Effector CD4-positive, alpha-beta T cell (primary cell): ENCODE data around the gene MYO1D.

ENCODE experiments used
- DNase-seq: peaks from one replicate; pipeline ENCODE4 v3.0.0-alpha.2; 2020

The MYO1D gene

DNA sequence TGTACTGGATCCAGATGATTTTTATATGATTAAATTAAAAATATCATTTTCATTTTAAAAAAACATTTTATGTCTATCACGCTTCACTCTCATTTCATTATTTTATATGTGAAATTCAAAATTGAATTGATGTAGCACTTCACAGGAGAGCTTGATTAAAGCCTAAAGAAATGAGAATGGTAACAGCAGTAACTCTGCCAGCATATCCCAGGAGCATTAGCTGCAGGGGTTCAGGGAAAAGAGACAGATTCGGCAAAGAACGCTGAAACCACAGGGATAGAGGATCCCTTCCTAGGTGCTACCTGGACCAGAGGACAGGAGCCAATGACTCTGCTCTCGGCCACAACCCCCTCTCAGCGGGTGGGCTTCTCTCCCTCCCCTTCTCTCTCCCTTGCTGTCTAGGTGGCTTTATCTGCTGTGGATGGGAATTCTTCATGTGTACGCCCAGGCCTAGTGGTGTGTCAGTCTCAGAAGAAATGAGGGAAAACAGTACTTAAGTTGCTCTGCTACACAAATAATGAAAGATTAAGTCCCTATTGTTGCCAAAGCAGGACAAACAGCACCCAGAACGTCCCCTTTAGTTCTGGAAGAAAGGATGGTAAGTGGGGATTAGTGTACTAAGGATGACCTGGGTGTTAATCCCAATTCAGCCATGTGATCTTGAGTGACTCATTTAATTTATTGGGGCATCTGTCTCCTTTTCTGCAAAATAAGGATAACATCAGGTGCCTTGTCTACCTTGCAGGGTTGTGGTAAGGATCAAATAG, 266.9 kb downstream of the MYO1D start:
- no peak for DNase-seq

- peak; percentile 50 for DNase-seq
Observed at GRCh38 chr17:32609085-32609484, 267.8 kb downstream of the MYO1D start.

GRCh38 chr17:32608267-32608666, 268.7 kb downstream of the MYO1D start:
- DNase-seq = no peak

DNA sequence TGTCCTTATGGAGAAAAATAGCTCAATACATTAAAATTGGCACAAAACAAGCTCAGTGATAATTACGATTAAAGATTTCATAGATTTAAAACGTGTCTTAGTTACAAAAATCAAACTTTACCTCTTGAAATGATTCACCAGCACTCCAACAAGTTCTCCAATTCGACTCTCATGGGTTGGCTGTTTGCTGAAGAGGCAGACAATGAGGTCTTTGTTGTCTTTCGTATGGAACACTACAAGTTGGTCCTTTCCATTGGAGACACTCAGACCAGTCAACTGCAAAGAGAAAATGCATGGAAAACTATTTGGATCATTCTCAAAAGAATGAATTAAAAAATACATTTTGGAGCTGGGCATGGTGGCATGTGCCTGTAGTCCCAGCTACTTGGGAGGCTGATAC, 272.0 kb downstream of the MYO1D start:
- no peak for DNase-seq

DNA sequence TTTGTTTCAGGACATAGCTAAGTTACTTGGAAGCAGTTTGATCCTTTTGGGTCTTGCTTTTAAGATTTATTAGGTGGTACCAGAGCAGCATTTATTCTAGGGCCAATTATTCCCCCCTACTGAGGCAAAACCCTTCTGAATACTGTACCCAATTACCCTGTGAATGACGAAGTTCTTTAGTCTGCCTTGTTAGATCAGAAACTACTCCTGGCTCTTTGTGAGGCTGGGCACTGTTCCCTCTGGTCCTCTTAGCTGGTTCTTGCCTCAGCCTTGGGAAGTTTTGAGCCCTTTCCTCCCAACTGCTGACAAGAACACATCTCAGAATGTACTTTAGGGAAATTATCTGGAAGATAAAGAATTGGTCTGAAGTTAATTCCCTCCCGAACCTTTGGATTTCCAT, 274.5 kb downstream of the MYO1D start:
- DNase-seq = no peak

DNA sequence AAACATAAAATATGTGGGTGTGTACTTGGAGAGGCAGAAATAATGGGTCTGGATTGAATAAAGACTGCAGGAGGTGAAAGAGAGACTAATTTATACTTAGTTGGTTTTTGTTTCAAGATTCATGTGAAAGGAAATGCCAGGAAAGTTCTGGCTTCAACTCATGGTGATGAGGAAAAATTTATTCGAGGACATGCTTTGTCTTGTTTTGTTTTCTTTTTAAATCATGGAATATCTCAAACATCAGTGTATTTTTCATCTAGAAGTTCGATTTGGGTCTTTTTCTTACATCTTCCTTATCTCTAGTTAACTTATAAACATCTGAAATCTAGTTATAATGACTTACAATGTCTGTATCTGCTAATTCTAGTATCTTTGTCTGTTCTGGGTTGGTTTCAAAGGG, 275.1 kb downstream of the MYO1D start:
- DNase-seq = no peak

DNA sequence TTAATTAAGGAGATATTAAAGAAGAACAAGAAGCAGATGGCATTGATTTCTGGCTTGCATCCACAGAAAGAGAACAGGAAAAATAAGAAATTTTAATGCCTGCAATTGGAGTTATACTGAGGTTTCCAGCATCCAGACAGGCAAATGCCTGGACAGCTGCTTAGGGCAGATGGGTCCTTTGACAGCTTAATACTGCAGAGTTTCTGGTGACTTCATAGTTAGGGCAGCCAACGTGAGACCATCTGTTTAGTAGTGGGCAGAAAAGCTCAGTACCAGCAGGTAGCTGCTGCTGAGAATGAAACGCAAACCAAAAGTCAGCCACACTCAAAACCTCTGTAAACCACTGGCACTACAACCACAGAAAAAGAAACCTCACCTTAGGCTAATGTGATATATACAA, 280.3 kb downstream of the MYO1D start:
- no peak for DNase-seq

DNA sequence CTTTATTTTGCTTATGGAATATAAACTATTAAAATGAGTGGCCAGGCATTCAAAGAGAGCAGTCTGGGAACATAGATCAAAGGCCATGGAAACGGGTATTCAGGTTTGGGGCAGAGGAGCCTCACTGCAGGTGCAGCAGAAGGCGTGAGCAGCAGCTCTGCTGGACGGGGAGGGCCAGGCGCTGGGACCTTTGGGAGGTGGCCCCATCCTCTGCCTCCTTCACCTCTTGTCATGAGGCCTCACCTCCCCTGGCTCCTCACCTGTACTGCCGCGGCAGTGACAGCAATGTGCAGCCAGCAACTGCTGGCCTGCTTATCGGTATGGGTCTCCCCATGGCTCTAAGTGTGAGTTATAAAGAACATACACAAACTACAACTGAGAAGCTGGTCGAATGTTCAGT, 280.7 kb downstream of the MYO1D start:
- DNase-seq = no peak

DNA sequence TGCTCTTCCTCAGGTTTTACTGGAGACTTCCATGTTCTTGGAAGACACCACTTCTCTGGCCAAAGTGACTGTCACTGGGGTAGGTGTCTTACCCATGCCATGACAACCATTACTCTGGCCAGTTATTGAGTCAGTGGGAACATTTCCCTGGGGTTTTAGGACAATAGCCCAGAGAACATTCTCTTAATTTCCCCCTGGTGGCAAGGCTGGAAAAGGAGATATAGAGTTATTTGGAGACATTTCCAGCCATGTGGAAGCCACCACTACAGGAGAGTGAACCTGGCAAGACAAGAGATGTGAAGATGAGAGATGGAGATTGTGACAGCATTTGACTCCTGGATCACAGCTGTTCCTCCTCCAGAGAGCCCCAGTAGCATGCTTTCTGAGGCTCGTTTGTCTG, 283.9 kb downstream of the MYO1D start:
- no peak for DNase-seq

GRCh38 chr17:32591405-32591804, 285.5 kb downstream of the MYO1D start:
- no peak for DNase-seq

DNA sequence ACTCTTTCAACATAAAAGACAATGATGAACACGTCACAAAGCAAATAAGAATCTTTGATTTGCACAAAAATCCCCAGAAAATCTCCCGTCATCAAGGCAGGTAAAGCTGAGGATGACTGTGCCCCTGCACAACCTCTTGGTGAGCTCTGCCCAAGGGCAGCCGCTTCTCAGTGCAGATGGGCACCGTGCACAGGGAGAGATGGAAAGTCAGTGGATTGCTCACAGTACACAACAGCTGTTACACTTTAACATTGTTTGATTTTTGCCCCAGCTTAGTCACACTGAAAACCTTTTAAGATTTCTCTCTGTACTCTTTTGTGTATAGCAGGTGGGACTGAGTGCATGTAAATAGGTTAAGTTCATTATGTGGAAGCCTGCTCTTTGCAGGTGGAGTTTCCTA, 285.9 kb downstream of the MYO1D start:
- DNase-seq = no peak

- DNase-seq = no peak
Observed at GRCh38 chr17:32588982-32589381, 287.9 kb downstream of the MYO1D start.

GRCh38 chr17:32588135-32588534, 288.8 kb downstream of the MYO1D start:
- no peak for DNase-seq

GRCh38 chr17:32586666-32587065, 290.3 kb downstream of the MYO1D start:
- DNase-seq = no peak

GRCh38 chr17:32584792-32585191, 292.1 kb downstream of the MYO1D start:
- no peak for DNase-seq

GRCh38 chr17:32583053-32583452, 293.9 kb downstream of the MYO1D start:
- DNase-seq = no peak

DNA sequence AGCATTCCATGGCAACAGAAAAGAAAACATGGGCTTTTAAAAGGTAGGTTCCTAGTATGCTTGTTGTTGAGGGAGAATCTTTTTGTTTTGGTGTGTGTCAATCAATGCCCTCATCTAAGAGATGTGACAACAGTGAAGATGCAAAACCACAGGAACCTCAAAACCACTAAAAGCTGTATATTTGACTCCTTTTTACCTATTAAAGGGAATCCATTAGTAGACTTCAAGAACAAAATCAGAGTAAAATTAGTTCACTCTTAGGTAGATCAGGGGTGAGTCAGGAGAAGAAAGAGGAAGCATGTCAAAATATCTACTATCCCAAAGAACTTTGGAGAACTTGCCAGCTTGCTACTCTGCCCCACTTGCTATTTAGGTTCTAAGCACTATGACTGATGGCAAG, 301.1 kb downstream of the MYO1D start:
- DNase-seq = no peak

- DNase-seq = no peak
Observed at GRCh38 chr17:32570081-32570396, 306.9 kb downstream of the MYO1D start.

- no peak for DNase-seq
Observed at GRCh38 chr17:32569171-32570080, 307.5 kb downstream of the MYO1D start.

- DNase-seq = no peak
Observed at GRCh38 chr17:32568705-32569104, 308.2 kb downstream of the MYO1D start.

DNA sequence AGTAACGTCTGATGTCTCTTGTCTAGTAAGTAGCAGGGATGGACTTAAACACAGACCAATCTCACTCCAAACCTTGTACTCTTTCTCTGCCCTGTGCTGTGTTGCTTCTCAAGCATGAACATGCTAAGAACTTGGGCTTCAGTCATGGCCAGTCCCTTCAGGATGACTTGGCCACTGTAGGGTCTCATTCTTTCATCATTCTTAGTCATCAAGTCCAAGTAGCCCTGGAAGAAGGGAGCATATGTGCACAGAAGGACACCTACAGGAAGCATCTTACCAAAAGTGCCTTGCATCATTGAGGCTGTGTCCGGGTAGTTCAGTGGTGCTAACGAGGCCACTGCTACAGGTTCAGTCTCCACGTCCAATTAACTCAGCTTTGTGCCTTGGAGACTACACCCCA, 309.4 kb downstream of the MYO1D start:
- no peak for DNase-seq

- DNase-seq = no peak
Observed at GRCh38 chr17:32567086-32567485, 309.8 kb downstream of the MYO1D start.

DNA sequence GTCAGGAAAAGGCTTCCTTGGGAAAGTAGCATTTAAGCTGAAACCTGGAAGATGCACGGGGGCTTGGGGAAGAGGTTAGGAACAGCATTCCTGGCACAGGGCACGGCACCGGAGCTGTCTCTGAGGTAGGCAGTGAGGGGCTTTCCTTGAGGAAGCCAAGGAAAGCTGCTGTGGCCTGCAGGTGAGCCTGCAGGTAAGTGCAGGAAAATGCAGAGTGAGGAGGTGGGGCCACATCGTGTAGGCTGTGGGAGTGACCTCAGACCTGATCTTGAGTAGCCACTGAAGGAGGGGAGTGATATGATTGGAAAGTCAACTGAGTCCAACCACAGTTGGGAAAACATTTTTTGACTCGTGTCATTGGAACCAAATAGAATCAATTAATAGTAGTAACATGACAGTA, 310.6 kb downstream of the MYO1D start:
- no peak for DNase-seq

GRCh38 chr17:32565401-32565800, 311.5 kb downstream of the MYO1D start:
- DNase-seq = no peak
